Gastroesophageal sphincter (tissue), 3 donors: ENCODE data around the gene XXYLT1.

Experiments used
- CTCF ChIP-seq, 4 experiments: fragments of 200-600 bp in 2 of 4; fragments of 450-650 bp in 2 of 4; sonication (generic) in 1 of 4; IDR thresholded peaks; one replicate each; pipeline ENCODE4 v1.5.1; 2017 to 2019; ENCODE audit warnings: antibody characterized with exemption in 4 of 4, mild to moderate bottlenecking in 2 of 4, moderate library complexity in 2 of 4
- POLR2AphosphoS5 ChIP-seq: sonication (generic); formaldehyde crosslinking; IDR thresholded peaks from one replicate; pipeline ENCODE4 v1.6.1; 2017; ENCODE audit warnings: antibody characterized with exemption

GRCh38 chr3:195160257-195160898 is 110.6 kb downstream of the XXYLT1 start:
- no peak for TF ChIP-seq CTCF (IDR thresholded peaks at IDR 0.05)
- TF ChIP-seq POLR2AphosphoS5, result peak; percentile 95
